Vagina (tissue), 2 donors: ENCODE measurements around the gene AMFR. TPM values are rescaled to one million over a fixed set of nuclear protein-coding genes. Genes with fewer than 3 reads are reported as not detected.

Experiments used
- DNase-seq, 2 donors: peaks; one replicate each; pipeline ENCODE4 v3.0.0-alpha.2; 2017; ENCODE audit errors: extremely low spot score in 2 of 2
- H3K27ac ChIP-seq: fragments of 200-600 bp; sonication (generic); one replicate; pipeline ENCODE4 v1.5.1; 2019
- H3K27me3 ChIP-seq: fragments of 200-600 bp; sonication (generic); one replicate; pipeline ENCODE4 v1.5.1; 2019
- H3K36me3 ChIP-seq, 2 donors: fragments of 200-600 bp; sonication (generic); one replicate each; pipeline ENCODE4 v1.5.1; 2017 to 2019
- H3K4me1 ChIP-seq: fragments of 200-600 bp; sonication (generic); one replicate; pipeline ENCODE4 v1.5.1; 2019
- H3K4me3 ChIP-seq, 2 donors: fragments of 200-600 bp; sonication (generic); 1 replicate in 1 of 2; 2 replicates in 1 of 2; pipeline ENCODE4 v1.5.1; 2016 to 2019
- H3K9me3 ChIP-seq: fragments of 200-600 bp; sonication (generic); one replicate; pipeline ENCODE4 v1.5.1; 2019
- POLR2A ChIP-seq, 2 donors: fragments of 450-650 bp; IDR thresholded peaks; one replicate each; pipeline ENCODE4 v1.6.1; 2017; ENCODE audit warnings: antibody characterized with exemption in 2 of 2, mild to moderate bottlenecking in 2 of 2, moderate library complexity in 2 of 2
- POLR2AphosphoS5 ChIP-seq, 2 donors: sonication (generic); formaldehyde crosslinking; IDR thresholded peaks; one replicate each; pipeline ENCODE4 v1.9.0; 2017; ENCODE audit warnings: antibody characterized with exemption in 2 of 2, mild to moderate bottlenecking in 2 of 2, low read depth in 1 of 2; ENCODE audit not compliant: insufficient read depth in 1 of 2
- intact Hi-C: fragments of 100-400 bp; cut with DNase I; formaldehyde crosslinking; loops from one replicate; pipeline ENCODE4 v1.15.1; 2023
- total RNA-seq: library from RNA; depleted of rRNA; stranded (reverse); fragments of >200 nt; gene quantifications from one replicate; pipeline ENCODE4 v1.2.3, GENCODE V29; 2016
- TF ChIP-seq, protein P1 (sequence below), 3 experiments: fragments of 450-650 bp in 2 of 3; fragments of 200-600 bp in 1 of 3; sonication (generic) in 1 of 3; IDR thresholded peaks; one replicate each; pipeline ENCODE4 v1.5.1; 2017 to 2019; ENCODE audit warnings: antibody characterized with exemption in 3 of 3, mild to moderate bottlenecking in 2 of 3, moderate library complexity in 2 of 3

The AMFR gene
- total RNA-seq, 1 donor from 2014 or later: 132 TPM

DNA sequence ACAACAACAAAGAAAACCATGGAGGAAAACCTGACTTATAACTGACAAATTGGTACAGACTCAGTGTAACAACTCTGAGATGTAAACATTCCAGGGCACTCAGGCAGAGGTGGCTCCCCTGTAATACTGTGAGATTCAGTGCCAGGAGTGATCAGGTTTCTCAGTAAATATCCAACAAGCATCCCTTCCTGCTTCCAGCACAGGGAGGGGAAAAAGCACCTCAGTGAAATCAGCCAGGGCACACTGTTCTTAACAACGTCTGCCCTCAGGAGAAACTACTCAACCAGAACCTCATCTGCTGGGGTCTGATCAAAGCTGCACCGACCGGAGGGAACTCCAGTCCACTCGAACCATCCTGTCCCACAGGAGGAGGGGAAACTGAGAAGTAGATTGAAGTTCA lies 52.3 kb downstream of the AMFR start:
- Histone ChIP-seq H3K27ac (no peak overlapping the region), H3K4me1 (peaks cover 36% of the 10 kb centered on the region), H3K27me3 (no peaks in the 10 kb centered on the region), H3K9me3 (no peaks in the 10 kb centered on the region), H3K36me3 (peaks cover 0 to 18% of the 10 kb centered on the region in 2 donors), H3K4me3 (no peak overlapping the region)
- intact Hi-C loops: no loop called here
- DNase-seq: no peak
- no peak for TF ChIP-seq POLR2A (IDR thresholded peaks at IDR 0.05)
- TF ChIP-seq POLR2AphosphoS5 (IDR thresholded peaks at IDR 0.05; ENCODE audit: insufficient read depth in 1 of 2, low read depth in 1 of 2): no peak
- TF ChIP-seq, protein P1, sequence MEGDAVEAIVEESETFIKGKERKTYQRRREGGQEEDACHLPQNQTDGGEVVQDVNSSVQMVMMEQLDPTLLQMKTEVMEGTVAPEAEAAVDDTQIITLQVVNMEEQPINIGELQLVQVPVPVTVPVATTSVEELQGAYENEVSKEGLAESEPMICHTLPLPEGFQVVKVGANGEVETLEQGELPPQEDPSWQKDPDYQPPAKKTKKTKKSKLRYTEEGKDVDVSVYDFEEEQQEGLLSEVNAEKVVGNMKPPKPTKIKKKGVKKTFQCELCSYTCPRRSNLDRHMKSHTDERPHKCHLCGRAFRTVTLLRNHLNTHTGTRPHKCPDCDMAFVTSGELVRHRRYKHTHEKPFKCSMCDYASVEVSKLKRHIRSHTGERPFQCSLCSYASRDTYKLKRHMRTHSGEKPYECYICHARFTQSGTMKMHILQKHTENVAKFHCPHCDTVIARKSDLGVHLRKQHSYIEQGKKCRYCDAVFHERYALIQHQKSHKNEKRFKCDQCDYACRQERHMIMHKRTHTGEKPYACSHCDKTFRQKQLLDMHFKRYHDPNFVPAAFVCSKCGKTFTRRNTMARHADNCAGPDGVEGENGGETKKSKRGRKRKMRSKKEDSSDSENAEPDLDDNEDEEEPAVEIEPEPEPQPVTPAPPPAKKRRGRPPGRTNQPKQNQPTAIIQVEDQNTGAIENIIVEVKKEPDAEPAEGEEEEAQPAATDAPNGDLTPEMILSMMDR (IDR thresholded peaks at IDR 0.05): no peak

DNA sequence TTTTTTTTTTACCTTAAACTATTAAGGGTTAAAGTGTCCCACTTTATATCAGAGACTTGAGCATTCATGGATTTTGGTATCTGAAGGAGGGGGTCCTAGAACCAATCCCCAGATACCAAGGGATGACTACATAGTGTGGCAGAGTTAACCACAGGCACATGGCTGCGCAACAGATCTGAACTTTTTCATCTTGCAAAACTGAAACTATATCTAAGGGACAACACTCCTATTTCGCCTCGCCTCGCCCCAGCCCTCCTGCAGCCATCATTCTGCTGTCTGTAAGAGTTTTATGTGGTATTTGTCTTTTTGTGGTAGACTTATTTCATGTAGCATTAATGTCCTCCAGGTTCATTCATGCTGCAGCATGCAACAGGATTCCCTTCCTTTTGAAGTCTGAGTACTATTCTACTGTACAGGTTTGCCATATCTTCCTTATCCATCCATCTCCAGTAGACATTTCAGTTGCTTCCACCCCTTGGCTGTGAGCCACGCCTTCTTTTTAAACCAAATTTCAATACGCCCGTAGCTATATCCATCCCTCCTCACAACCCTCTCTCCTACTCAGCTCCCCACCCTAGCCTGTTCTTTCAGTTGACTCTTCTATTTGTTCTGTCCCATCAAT lies 53.2 kb downstream of the AMFR start:
- Histone ChIP-seq H3K27me3 (no peaks in the 10 kb centered on the region), H3K36me3 (peaks cover 0 to 22% of the 10 kb centered on the region in 2 donors), H3K4me3 (no peak overlapping the region), H3K4me1 (peaks cover 36% of the 10 kb centered on the region), H3K9me3 (no peaks in the 10 kb centered on the region), H3K27ac (no peak overlapping the region)
- intact Hi-C loops: no loop called here
- TF ChIP-seq POLR2AphosphoS5 (IDR thresholded peaks at IDR 0.05; ENCODE audit: insufficient read depth in 1 of 2, low read depth in 1 of 2) (no peak), POLR2A (IDR thresholded peaks at IDR 0.05) (no peak)
- TF ChIP-seq, protein P1 (IDR thresholded peaks at IDR 0.05): no peak
- no peak for DNase-seq

DNA sequence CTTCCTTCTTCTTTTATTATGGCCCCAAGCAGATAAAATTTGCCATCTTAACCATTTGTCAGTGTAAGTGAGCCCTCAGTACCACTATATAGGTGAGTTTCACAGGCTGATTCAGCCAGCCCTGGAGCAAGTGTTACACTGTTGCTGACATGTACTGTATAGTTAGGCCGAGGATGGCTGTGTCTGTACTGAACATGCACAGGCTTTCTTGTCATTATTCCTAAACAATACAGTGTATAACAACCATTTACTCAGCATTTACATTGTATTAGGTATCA lies 53.7 kb downstream of the AMFR start:
- Histone ChIP-seq H3K4me1 (peaks cover 36% of the 10 kb centered on the region), H3K27ac (no peak overlapping the region), H3K36me3 (peaks cover 0 to 28% of the 10 kb centered on the region in 2 donors), H3K9me3 (no peaks in the 10 kb centered on the region), H3K27me3 (no peaks in the 10 kb centered on the region), H3K4me3 (no peak overlapping the region)
- no peak for DNase-seq
- intact Hi-C loops: no loop called here
- TF ChIP-seq, protein P1 (IDR thresholded peaks at IDR 0.05): no peak
- TF ChIP-seq POLR2A (IDR thresholded peaks at IDR 0.05) (no peak), POLR2AphosphoS5 (IDR thresholded peaks at IDR 0.05; ENCODE audit: insufficient read depth in 1 of 2, low read depth in 1 of 2) (no peak)

DNA sequence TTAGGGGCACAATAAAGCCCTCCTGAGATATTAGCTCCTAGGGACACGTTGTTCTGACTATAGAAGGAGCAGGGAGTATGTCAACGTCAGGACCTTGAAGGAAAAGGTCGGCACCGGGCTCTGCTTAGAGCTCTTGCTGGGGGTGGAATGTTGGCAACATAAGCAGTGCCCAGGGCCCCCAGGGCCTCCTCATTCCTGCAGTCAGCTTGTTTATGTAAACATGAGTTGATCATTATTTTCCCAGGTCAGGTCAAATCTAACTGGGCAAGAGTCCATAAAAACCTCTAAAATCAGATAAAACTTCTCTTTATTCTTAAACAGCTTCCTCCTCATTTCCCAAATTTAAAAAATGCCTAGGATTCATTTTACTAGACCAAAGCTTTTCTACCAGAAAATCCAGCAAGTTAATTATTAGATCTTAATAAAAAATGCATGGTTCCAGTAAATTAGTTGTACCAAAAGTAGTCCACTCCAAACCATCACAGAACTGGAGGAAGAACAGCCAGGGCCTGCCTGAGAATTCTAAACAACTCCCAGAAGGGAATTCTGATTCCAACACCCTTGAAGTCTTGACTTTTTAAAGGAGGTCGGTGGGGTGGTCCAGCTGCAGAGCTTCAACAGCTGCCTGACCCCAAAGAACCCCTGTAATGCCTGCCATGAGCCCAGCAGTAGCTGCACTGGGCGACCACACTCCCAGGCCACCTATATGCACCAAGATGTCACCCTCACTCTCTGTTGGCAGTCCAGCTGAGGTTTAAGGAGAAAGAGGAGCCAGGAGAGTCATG lies 54.3 kb downstream of the AMFR start:
- TF ChIP-seq POLR2AphosphoS5 (IDR thresholded peaks at IDR 0.05; ENCODE audit: insufficient read depth in 1 of 2, low read depth in 1 of 2) (no peak), POLR2A (IDR thresholded peaks at IDR 0.05) (no peak)
- TF ChIP-seq, protein P1 (IDR thresholded peaks at IDR 0.05): no peak
- Histone ChIP-seq H3K27ac (no peak overlapping the region), H3K27me3 (no peaks in the 10 kb centered on the region), H3K9me3 (no peaks in the 10 kb centered on the region), H3K36me3 (peaks cover 0 to 29% of the 10 kb centered on the region in 2 donors), H3K4me1 (peaks cover 36% of the 10 kb centered on the region), H3K4me3 (no peak overlapping the region)
- no peak for DNase-seq
- intact Hi-C loops: no loop called here
